EL (cell line): ENCODE measurements around the gene RASD1.
A peak's percentile ranks its signal among the peaks of the same experiment; 100 is the strongest.

Experiments
- DNase-seq: peaks from one replicate; pipeline ENCODE4 v3.0.0-alpha.2; 2016

RASD1 gene

DNA sequence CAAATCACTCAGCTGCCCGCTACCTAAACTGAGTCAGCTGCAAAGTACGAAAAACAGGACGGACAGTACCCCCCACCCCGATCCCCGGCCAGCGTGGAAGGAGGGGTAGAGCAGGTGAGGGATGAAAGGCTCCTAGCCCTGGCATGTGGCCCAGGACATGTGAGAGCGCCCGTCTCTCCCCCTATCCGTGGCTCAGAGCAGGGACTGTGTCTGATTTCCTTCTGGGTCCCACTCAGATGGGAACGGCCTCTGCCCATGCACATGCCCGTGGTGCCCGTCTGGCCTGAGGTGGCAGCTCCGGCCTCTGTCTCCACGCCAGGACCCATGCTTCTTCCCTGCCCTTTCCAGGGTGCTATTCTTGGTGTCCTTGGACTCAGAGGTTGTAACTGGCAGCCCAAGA is 30.2 kb upstream of the RASD1 start:
- no peak for DNase-seq

- DNase-seq: no peak
Measured at GRCh38 chr17:17525956-17526355, 29.8 kb upstream of the RASD1 start.

DNA sequence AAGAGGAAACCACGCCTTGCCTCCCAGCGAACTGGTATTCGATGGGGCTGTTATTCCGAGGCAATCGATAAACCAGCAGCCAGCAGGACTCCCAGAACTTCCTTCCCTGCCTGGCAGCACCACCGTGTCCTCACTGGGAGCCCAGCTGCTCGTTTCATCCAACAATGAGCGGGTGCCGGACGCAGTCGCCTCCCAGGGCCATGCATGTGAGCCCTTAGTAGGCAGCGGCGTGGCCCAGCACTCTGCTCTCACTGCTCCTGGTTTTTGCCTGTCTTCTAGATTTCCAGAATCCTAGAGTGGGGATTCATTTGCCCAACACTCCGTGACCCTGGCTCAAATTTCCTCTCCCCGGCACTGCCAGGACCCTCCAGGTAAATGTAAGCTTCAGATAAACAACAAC is 29.1 kb upstream of the RASD1 start:
- DNase-seq: no peak

DNA sequence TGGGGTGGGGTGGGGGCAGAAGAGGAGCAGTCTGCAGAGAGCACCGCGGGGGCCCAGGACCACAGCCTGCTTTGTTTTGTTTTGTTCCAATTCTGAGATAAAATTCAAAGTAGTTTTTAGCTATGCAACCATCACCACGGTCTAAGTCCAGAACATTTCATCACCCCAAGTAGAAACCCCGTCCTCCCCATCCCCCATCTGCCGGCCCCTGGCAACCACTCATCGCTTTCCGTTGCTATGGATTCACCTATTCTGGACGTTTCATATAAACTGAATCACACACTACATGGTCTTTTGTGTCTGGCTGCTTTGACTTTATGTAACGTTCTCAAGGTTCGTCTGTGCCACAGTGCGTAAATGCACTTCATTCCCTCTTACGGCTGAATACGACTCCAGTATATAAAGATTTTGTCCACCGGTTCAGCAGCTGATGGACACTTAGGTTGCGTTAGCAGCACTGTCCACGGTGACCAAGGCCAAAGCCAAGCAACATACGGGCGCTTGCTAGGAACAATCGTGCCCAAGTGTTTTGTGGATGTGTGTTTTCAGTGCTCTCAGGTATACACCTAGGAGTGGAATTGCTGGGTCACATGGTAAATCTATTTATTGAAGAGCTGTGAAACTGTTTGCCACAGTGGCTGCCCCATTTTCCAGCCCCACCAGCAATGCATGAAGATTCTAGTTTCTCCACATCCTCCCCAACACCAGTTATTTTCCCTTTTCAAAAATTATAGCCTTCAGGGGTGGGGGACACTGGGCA is 27.7 kb upstream of the RASD1 start:
- DNase-seq: no peak

GRCh38 chr17:17523001-17523730 is 27.0 kb upstream of the RASD1 start:
- no peak for DNase-seq

DNA sequence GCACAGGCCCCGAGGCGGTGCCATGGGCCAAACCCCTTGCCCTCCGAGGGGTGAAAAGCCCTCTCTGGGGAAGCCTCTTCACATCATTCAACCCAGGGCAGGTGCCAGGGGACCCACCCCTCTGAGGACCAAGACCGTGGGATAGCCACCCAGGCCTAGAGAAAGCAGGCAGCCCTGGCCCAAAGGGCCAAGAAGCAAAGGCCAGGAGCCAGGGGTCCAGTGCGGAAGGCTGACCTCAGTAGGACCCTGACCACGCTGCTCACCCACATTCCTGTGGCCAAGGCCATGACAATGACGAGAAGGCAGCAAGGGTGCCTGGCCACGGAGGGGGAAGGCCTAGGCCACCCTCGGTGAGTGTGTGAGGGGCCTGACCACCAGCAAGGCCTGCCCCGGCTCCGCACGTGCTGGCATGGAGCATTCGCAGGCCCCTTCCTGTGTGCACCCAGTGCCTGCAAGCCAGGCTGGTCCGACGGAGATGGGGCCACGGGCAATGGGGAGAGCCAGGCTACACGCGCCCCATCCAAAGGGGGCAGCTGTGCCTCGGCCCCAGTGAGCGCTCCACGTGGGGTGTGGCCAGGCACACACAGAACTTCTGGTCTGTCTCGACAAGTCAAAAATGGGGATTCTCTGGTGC is 24.5 kb upstream of the RASD1 start:
- no peak for DNase-seq

DNA sequence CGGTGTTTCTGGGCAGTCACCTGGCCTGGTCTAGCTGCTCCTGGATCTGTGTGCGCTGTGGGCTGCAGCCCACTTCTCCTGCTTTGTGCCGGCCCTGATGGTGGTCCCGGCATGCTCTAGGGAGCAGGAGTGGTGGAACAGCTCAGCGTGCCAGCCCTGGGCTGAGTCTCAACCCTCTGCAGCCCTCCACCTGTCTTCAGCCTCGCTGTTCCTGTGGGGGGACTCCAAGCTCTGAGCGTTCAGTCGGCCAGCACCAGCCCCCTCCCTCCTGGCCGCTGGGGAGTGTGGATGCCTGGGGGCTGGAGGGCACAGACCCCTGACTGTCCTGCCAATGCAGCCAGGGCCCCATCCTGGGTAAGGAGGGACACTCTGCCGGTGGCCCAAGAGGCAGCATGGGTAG is 23.7 kb upstream of the RASD1 start:
- DNase-seq: no peak

- no peak for DNase-seq
Measured at GRCh38 chr17:17518951-17519350, 22.8 kb upstream of the RASD1 start.

- DNase-seq: no peak
Measured at GRCh38 chr17:17518014-17518413, 21.8 kb upstream of the RASD1 start.

DNA sequence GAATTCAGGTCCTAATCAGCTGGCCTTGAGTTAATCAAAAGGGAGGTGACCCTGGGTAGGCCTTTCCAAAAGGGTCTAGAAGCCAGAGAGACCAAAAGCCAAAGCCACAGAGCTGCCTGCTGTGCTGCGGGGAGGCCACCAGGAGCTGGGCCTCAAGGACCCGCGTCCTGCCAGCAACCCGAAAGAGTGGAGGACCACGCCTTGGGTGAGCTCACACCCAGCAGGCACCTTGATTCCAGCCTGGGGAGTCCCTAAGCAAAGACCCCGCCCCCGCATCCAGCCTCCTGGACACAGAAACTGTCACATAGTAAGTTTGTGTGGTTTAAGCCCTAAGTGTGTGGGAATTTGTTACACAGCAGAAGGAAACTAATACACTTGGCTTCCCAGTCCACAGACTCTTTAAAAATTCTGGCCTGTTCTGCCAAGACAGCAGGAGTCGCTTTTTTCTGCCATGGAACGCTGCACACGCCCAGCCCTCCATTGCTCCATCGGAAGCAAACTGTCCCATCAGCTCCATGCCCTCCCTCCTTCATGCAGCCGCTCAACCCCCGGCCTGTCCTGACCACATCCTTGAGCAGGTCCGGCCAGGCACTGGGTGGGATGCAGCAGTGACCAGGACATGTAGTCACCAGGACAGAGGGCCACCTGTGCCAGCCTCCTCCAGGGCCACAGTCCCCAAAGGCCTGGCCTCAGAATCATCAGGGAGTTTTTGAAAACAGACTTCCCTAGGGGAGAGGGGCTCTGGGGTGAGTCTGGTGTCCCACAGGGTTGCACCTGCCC is 20.9 kb upstream of the RASD1 start:
- no peak for DNase-seq

DNA sequence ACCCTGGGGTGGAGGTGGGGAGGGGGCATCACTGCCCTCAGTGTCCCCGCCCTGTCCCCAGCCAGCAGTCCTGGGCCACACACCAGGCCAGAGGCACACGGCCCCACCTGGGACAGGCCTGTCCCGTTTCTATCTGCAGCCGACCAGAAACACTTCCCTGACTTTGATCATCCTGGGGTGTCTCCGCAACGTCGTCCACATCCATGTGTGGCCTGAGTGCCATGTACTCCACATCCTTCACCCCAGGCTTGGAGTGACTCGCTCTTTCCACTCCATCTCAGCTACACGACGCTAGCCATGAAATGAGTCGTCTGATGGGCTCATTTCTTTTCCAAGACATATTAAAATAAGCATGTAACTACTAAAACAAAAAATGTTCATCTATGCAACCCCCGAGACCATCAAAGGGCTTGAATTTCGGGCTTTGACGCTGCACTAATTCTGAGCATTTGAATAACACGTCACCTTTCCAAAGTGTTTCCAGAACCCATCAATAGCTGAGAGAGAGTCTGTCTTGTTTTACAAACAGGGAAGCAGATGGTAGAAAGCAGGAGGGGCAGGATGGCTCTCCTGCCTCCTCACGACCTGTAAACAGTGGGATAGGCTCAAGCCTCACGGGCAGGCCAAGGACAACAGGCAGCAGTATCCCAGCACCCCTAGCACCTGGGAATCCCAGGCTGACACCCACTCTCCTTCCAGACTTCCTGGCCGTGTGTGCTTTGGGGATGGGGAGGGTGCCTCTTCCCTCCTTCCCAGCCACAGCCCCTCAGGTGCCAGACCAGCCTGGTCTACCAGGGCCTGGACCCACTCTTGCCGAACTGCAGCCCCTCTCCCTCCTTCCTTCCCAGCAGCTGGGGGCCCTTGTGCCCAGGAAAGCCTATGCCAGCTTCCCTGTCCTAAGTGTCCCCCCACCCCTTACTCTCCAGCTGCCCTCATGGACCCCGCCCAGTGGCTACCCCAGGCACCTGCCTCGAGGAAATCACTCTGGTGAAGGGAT is 20.0 kb upstream of the RASD1 start:
- DNase-seq: peak; percentile 76

DNA sequence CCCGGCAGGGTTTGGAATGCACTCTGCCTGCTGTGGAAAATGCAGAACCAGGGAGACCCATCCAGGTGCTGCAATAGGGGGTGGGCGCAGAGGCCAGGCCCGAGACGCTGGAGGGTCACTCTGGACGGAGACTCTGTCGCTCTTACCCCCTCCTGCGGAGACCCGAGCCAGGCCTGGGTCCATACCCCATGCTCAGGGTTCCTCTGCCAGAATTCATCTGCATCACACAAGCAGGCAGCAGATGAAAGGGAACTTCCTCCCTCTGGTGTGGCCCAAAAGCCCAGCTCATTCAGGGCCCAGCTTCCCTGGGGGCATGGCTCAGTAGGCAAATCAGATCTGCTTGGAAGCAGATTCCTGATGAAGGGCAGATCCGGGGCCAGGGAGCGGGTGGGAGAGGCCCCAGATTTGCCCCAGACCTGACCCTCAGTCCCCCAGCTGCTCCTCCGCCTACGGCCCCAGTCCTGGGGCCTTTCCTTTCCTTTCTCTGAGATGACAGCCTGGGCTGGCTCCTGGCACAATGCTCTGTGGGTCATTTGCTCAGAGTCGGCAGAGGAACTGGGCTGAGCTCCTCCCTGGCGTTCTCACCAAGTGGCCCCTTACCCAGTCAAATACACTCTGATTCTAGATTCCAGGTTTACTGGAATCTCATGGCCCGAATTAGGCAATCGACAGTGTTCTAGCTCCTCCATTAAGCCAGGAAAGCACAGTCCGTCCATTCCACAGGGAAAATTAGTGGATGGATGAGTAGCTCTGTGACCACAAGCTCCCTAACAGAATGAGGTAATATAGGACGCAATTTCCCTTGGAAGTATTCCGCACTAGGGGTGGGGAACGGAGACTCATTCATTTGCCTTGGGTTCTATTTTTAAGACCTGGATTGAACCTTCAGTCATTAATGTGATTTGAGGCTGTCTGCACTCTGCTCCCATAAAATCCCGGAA is 19.1 kb upstream of the RASD1 start:
- DNase-seq: peak; percentile 82

DNA sequence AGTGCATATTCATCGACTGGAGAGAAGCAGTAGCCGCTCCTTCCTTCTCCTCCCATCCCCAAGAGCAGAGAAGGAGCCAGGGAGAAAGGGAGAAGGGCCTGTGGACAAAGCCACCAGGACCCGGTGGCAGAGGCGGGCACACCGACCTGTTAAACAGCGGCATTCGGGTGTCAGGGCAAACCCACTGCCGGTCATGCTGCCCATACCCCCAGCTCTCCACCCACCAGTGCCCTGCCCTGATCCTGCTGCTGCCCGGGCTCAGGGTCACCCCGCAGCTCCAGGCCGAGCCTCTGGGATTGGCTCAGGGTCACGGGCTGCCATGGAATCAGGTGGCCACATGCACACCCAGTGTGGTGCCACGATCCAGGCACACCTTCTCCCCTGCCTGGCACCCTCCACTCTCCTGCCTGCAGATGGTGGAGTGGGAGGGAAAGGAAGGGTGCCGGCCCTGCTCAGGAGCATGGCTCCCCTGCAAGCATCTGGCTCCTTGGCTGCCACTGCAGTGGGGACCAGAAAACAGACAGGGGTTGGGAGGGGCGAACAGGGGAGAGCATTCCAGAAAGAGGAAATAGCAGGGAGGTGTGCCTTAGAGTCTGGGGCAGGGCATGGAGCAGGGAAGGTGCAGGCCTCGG is 18.3 kb upstream of the RASD1 start:
- no peak for DNase-seq

DNA sequence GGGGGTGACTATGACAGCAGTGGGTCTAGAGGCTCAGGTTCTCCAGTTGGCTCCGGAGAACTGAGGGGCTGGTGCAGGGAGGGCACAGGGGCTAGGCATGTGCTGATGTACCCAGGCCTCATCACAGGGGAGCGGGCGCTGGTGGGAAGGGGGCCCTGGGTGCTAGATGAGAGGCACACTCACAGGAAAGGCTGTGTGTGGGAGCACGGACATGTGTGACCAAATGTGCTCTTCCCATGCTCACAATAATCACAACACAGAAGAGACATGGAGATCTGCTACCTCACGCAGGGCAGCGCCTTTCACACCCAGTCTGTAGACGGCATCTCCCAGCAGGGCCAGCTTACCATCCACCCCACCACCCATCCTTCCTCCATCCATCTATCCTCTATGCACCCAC is 17.4 kb upstream of the RASD1 start:
- DNase-seq: no peak

DNA sequence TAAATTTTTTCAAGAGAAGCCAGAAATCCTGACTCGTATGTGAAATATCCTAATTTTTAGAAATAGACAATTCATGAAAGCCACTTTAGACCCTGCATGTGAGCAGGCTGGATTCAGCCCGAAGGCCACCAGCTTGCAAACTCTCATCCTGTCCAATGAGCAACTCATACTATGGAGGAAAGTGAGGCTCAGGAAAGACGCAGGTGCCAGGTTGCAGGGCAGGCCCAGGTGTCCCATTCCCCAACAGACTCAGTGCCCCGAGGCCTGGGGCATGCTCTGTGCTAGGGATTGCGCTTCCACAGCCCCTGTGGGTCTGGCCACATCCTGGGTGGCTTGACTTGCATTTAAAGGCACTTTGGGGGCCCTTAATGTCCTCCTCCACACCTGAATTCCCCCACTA is 16.7 kb upstream of the RASD1 start:
- peak; percentile 16 for DNase-seq

- DNase-seq: peak; percentile 98
Measured at GRCh38 chr17:17511881-17512858, 16.0 kb upstream of the RASD1 start.

DNA sequence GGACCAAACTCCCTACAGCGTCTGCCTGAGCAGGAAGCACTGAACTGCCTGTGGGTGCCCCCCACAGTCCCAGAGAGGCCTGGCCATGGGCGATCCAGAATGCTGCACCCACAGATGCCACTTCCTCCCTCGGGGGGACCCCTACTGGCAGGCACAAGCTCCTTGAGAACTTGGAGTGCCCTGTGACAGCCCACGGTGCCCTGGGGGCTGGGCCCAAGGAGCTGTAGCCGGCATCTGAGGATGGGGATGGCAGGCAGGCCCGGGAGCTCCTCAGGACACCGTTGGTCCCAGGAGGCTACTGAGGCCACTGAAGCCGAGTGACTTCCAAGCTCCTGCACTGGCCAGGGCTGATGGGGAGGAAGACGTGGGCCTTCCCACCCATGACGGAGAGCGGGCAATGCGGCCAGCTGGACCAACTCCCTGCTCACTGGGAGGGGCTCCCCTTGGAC is 15.1 kb upstream of the RASD1 start:
- DNase-seq: peak; percentile 7

- DNase-seq: no peak
Measured at GRCh38 chr17:17510456-17511292, 14.5 kb upstream of the RASD1 start.
